GM13976 (cell line): ENCODE measurements around the gene GH1.
A peak's percentile ranks its signal among the peaks of the same experiment; 100 is the strongest.
"Not testable (repeated sequence)": the region's sequence is repeated elsewhere in the genome, so short reads cannot be mapped to it uniquely, and the experiment has no call there.

Source experiments
- DNase-seq: peaks from one replicate; pipeline ENCODE4 v3.0.0; 2012; ENCODE audit warnings: low spot score
- CTCF ChIP-seq: IDR thresholded peaks from 2 replicates; pipeline ENCODE4 v1.5.1; 2012; ENCODE audit warnings: borderline replicate concordance, mild to moderate bottlenecking; ENCODE audit not compliant: insufficient read depth; ENCODE audit errors: extremely low read depth, missing control alignments, control extremely low read depth
- in situ Hi-C: fragments of 300-500 bp; cut with MboI; formaldehyde crosslinking; loops from one replicate; pipeline ENCODE4 v1.12.0; 2022; ENCODE audit warnings: low sequenced_read_pairs, mixed read lengths, inconsistent platforms; ENCODE audit not compliant: unreplicated experiment

The GH1 gene

DNA sequence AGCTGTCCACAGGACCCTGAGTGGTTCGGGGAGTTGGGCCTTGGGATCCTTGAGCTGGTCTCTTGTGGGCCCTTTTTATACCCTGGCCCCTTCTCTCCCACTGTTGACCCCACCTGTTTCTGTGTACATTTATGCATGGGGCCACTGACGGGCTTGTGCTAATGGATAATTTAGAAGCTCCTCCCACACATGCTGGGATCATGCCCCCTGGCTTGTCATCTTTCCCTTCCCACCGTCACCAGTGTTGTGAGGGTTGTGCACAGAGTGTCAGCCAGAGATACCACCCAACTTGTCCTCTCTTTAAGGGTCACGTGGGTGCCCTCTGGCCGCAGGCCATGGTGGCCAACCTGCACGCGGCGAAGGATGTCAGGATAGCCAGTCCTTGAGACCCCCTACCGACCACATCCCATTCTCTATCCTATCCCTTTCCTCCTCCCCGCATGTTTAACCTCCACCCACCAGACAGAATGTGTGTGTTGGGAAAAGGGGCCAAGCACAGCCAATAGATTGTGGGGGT, at the start of gene GH1:
Gene GH1 (minus strand): TSS at position 51 of the 517 bp plus-strand sequence. CDS start 63 bp downstream, outside the sequence.
- DNase-seq, result not testable (repeated sequence)
- in situ Hi-C loops, result loop anchor here (10.0 to 25.0 kb wide), 3 partner anchors 106 to 368 kb away; partner anchors contain the start of genes ERN1 and ICAM2

DNA sequence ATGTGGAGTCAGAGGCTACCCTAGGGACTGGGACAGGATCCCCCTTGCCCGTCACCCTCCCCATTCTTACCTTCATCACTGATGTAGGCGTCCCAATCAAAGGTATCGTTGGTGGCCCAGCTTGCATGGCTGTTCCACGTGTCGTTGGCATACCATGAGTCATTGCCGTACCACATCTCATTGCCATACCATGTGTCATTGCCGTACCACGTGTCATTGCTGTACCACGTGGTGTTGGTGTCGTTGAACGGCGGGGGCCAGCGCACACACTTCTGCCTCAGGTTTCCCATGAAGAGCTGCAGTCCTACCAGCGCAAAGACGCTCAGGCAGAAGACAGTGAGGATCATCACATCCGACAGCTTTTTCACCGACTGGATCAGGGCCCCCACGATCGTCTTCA, 49.3 kb upstream of the GH1 start:
- DNase-seq, result no peak
- no peak for TF ChIP-seq CTCF
- in situ Hi-C loops, result no loop called here

DNA sequence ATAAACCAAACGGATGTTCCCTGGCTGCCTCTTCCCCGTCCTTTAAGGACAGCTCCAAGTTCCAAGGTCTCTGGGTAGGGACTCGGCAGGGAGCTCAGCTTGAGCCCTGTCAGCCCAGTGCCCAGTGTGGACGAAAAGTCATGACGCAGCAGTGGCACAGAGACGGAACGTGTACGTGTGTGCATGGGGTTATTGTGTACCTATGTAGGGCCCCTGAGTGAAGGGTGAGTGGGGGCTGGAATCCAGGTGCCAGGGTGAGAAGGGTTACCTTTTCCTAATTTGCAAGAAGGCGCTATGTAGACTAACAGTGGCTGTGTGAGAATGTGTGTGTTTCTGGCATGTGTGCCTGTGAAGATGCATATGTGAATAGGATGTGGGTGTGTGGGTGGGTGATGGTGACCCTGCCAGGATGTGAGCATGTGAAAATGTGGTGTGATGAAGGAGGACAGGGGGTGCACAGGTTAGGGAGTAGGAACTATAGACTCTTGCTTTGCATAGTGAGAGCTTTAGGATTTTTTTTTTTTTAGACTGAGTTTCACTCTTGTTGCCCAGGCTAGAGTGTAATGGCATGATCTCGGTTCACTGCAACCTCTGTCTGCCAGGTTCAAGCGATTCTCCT, 48.1 kb upstream of the GH1 start:
- in situ Hi-C loops, result no loop called here
- no peak for TF ChIP-seq CTCF
- no peak for DNase-seq

- in situ Hi-C loops, result no loop called here
- no peak for DNase-seq
- TF ChIP-seq CTCF, result no peak
These were observed 44.5 kb upstream of the GH1 start for GRCh38 chr17:63963123-63963522.

GRCh38 chr17:63962298-63962744, 43.7 kb upstream of the GH1 start:
- in situ Hi-C loops, result no loop called here
- TF ChIP-seq CTCF, result no peak
- no peak for DNase-seq

GRCh38 chr17:63961355-63962212, 42.9 kb upstream of the GH1 start:
- TF ChIP-seq CTCF, result no peak
- in situ Hi-C loops, result no loop called here
- peak; percentile 75 for DNase-seq

GRCh38 chr17:63960430-63960829, 41.8 kb upstream of the GH1 start:
- in situ Hi-C loops, result no loop called here
- TF ChIP-seq CTCF, result no peak
- no peak for DNase-seq
